Colonic mucosa (tissue), 4 donors: ENCODE measurements around the gene XPNPEP2. TPM values are rescaled to one million over a fixed set of nuclear protein-coding genes. Genes with fewer than 3 reads are reported as not detected.

ENCODE experiments used
- DNase-seq: peaks from one replicate; pipeline ENCODE4 v3.0.0-alpha.2; 2020
- H3K27ac ChIP-seq: fragments of 200-600 bp; one replicate; pipeline ENCODE4 v1.8.0; 2021
- H3K27me3 ChIP-seq: fragments of 200-600 bp; one replicate; pipeline ENCODE4 v1.8.0; 2021
- H3K36me3 ChIP-seq: fragments of 200-600 bp; one replicate; pipeline ENCODE4 v1.8.0; 2021
- H3K4me1 ChIP-seq: fragments of 200-600 bp; one replicate; pipeline ENCODE4 v1.8.0; 2021; ENCODE audit warnings: mild to moderate bottlenecking
- H3K4me3 ChIP-seq: fragments of 200-600 bp; one replicate; pipeline ENCODE4 v1.8.0; 2021
- H3K9ac ChIP-seq, 2 donors: one replicate each; pipeline ENCODE4 v1.7.0; 2013; ENCODE audit warnings: control low read depth in 2 of 2, low read depth in 2 of 2, low read length in 2 of 2
- H3K9me3 ChIP-seq: fragments of 200-600 bp; one replicate; pipeline ENCODE4 v1.8.0; 2021
- CTCF ChIP-seq: fragments of 200-600 bp; IDR thresholded peaks from one replicate; pipeline ENCODE4 v1.8.0; 2022; ENCODE audit warnings: antibody characterized with exemption, mild to moderate bottlenecking
- intact Hi-C: fragments of 100-400 bp; cut with DNase I; formaldehyde crosslinking; loops from one replicate; pipeline ENCODE4 v1.14.1; 2022
- total RNA-seq, 2 donors: library from RNA; stranded (reverse); fragmentation: NEBNext Ultra II Directional in 1 of 2; extraction: Animal tissue kit (Norgen Biotek cat#: 25700) in 1 of 2; gene quantifications; one replicate each; pipeline ENCODE4 v1.2.1, GENCODE V29; 2021
- donor health status: healthy.
- donor health status: DM: no; HTN: no; CAD: no.
- donor health status: DM: no; HTN: no; CAD: no.

XPNPEP2 gene
- total RNA-seq, 2 donors from 2014 or later, result 2.6 to 11.7 TPM

DNA sequence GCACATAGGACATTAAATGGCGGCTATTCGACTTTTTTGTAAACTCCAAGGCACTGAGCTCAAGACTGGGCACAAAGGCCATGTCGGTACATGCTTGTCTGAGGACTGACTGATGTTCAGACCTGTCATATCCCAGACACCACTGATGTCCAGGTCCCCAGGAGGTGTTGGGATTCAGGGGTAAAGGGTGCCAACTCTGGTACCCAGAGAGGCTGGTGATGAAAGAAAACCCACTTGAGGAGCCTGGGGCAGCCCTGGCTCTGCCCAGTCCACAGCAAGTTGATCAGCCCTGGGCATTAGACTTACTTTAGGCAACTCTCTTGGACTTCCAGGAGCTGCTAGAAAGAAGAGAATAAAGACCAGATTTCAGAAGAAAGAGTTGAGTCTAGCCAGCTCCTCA, 59.7 kb downstream of the XPNPEP2 start:
- Histone ChIP-seq H3K4me1 (no peaks in the 10 kb centered on the region), H3K27ac (no peak overlapping the region), H3K36me3 (no peaks in the 10 kb centered on the region), H3K9me3 (no peaks in the 10 kb centered on the region), H3K4me3 (no peak overlapping the region), H3K27me3 (no peaks in the 10 kb centered on the region), H3K9ac (no peak overlapping the region)
- intact Hi-C loops, result no loop called here
- no peak for DNase-seq
- no peak for TF ChIP-seq CTCF

DNA sequence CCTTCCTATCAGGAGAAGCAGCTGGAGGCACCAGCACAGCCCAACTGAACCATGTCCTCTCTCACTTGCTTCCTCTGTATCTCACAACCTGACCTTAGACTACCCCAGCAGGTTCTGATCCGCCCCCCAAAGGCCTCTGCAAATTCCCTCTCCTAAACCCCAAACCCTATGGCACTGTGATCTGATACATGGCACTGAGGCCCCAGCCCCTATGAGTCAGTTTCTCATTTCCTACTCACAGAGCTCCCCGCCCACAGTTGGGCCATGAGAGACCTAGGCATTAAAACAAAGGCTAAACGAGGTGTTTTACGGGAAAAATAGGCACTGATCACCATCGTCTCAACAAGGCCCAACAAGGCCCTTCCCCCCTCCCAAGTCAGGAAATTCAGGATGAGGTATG, 60.1 kb downstream of the XPNPEP2 start:
- Histone ChIP-seq H3K4me3 (no peak overlapping the region), H3K4me1 (no peaks in the 10 kb centered on the region), H3K36me3 (no peaks in the 10 kb centered on the region), H3K27ac (no peak overlapping the region), H3K9ac (no peak overlapping the region), H3K27me3 (no peaks in the 10 kb centered on the region), H3K9me3 (no peaks in the 10 kb centered on the region)
- intact Hi-C loops, result no loop called here
- no peak for DNase-seq
- no peak for TF ChIP-seq CTCF

- H3K4me3 ChIP-seq, result no peak overlapping the region
- no peak overlapping the region for H3K27ac ChIP-seq
- no peaks in the 10 kb centered on the region for H3K36me3 ChIP-seq
- TF ChIP-seq CTCF, result no peak
- no peak for DNase-seq
- H3K27me3 ChIP-seq, result no peaks in the 10 kb centered on the region
- intact Hi-C loops, result no loop called here
- no peak overlapping the region for H3K9ac ChIP-seq
- no peaks in the 10 kb centered on the region for H3K4me1 ChIP-seq
- H3K9me3 ChIP-seq, result no peaks in the 10 kb centered on the region
Measured at GRCh38 chrX:129800186-129800585, 61.4 kb downstream of the XPNPEP2 start.

DNA sequence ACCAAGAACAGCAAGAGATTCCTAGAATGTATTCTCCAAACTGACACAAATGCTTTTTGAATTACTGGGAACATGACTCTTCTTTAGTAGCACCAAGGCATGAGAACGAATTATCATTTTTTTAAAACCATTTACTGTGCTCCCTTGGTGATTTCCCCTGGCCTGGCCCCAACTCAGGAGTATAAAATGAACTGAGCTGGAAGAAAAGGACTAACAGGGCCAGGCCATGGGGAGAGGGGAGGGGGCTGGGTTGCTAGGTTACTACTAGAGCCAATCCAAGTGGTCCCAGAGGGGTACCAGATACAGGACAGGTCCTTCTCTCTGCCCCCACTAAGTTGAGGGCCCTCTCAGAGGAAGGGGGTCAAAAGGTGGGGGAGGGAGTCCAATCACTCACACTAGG, 64.1 kb downstream of the XPNPEP2 start:
- Histone ChIP-seq H3K4me3 (no peak overlapping the region), H3K9ac (no peak overlapping the region), H3K36me3 (no peaks in the 10 kb centered on the region), H3K27me3 (no peaks in the 10 kb centered on the region), H3K4me1 (no peaks in the 10 kb centered on the region), H3K27ac (no peak overlapping the region), H3K9me3 (no peaks in the 10 kb centered on the region)
- DNase-seq, result no peak
- intact Hi-C loops, result no loop called here
- no peak for TF ChIP-seq CTCF

- no peak overlapping the region for H3K9ac ChIP-seq
- H3K4me3 ChIP-seq, result no peak overlapping the region
- DNase-seq, result no peak
- no peaks in the 10 kb centered on the region for H3K9me3 ChIP-seq
- H3K4me1 ChIP-seq, result no peaks in the 10 kb centered on the region
- no peaks in the 10 kb centered on the region for H3K36me3 ChIP-seq
- no peak overlapping the region for H3K27ac ChIP-seq
- intact Hi-C loops, result no loop called here
- no peaks in the 10 kb centered on the region for H3K27me3 ChIP-seq
- no peak for TF ChIP-seq CTCF
Measured at GRCh38 chrX:129804806-129805205, 66.0 kb downstream of the XPNPEP2 start.
